IMR-90 (cell line): ENCODE data around the gene MYO10.

Experiments
- CTCF ChIP-seq: conservative IDR thresholded peaks from 2 replicates; pipeline ENCODE4 v1.5.1; 2012; ENCODE audit warnings: mild to moderate bottlenecking, low read depth, low read length, improper control_type of control experiment
- ELK1 ChIP-seq: fragments of 150-350 bp; IDR thresholded peaks from 2 replicates; pipeline ENCODE4 v1.6.1; 2016; ENCODE audit warnings: low read depth, mild to moderate bottlenecking, low read length, moderate library complexity, borderline replicate concordance
- MAFK ChIP-seq: IDR thresholded peaks from 2 replicates; pipeline ENCODE4 v1.6.1; 2012; ENCODE audit warnings: low read depth, low read length, improper control_type of control experiment
- NFE2L2 ChIP-seq: fragments of 150-350 bp; IDR thresholded peaks from 2 replicates; pipeline ENCODE4 v1.6.1; 2016; ENCODE audit warnings: low read depth, mild to moderate bottlenecking, low read length
- RAD21 ChIP-seq: IDR thresholded peaks from 2 replicates; pipeline ENCODE4 v1.6.1; 2012; ENCODE audit warnings: low read length, improper control_type of control experiment
- RCOR1 ChIP-seq: IDR thresholded peaks from 2 replicates; pipeline ENCODE4 v1.6.1; 2012; ENCODE audit warnings: mild to moderate bottlenecking, low read length, improper control_type of control experiment; ENCODE audit not compliant: insufficient replicate concordance
- USF2 ChIP-seq: fragments of 150-350 bp; IDR thresholded peaks from 2 replicates; pipeline ENCODE4 v1.6.1; 2017; ENCODE audit warnings: mild to moderate bottlenecking, antibody characterized with exemption, low read length, low read depth

GRCh38 chr5:16792598-16793275, 143.4 kb downstream of the MYO10 start:
- TF ChIP-seq CTCF (no peak), USF2 (no peak), NFE2L2 (no peak), MAFK (no peak), ELK1 (no peak), RCOR1 (no peak), RAD21 (no peak)
